Mesothelial cell of epicardium (in vitro differentiated cells): ENCODE measurements around the gene FAM193B. TPM values are rescaled to one million over a fixed set of nuclear protein-coding genes. Genes with fewer than 3 reads are reported as not detected.

Experiments used
- DNase-seq, 2 experiments: peaks; one replicate each; pipeline ENCODE4 v3.0.0; 2021; ENCODE audit warnings: low spot score in 2 of 2; ENCODE audit not compliant: unreplicated experiment in 2 of 2
- H3K27ac Mint-ChIP-seq: 2 replicates; pipeline ENCODE4 v1.8.0; 2021; ENCODE audit warnings: mixed read lengths
- H3K27me3 Mint-ChIP-seq: 2 replicates; pipeline ENCODE4 v1.8.0; 2021; ENCODE audit warnings: low read depth, mixed read lengths
- H3K36me3 Mint-ChIP-seq: 2 replicates; pipeline ENCODE4 v1.8.0; 2021; ENCODE audit warnings: mixed read lengths
- H3K4me1 Mint-ChIP-seq: 2 replicates; pipeline ENCODE4 v1.8.0; 2021; ENCODE audit warnings: mixed read lengths
- H3K4me3 Mint-ChIP-seq: 2 replicates; pipeline ENCODE4 v1.8.0; 2021; ENCODE audit warnings: mild to moderate bottlenecking, moderate library complexity, mixed read lengths
- H3K9me3 Mint-ChIP-seq: 2 replicates; pipeline ENCODE4 v1.8.0; 2021; ENCODE audit warnings: mixed read lengths
- total RNA-seq: library from RNA; stranded (reverse); gene quantifications from 3 replicates; pipeline ENCODE4 v1.2.1, GENCODE V29; 2021
- TF ChIP-seq, protein P1 (sequence below): fragments of 200-600 bp; sonication (generic); IDR thresholded peaks from one replicate; pipeline ENCODE4 v1.5.0; 2021; ENCODE audit warnings: antibody characterized with exemption; ENCODE audit not compliant: unreplicated experiment

FAM193B gene
- total RNA-seq, 1 donor from 2014 or later = 128 TPM

DNA sequence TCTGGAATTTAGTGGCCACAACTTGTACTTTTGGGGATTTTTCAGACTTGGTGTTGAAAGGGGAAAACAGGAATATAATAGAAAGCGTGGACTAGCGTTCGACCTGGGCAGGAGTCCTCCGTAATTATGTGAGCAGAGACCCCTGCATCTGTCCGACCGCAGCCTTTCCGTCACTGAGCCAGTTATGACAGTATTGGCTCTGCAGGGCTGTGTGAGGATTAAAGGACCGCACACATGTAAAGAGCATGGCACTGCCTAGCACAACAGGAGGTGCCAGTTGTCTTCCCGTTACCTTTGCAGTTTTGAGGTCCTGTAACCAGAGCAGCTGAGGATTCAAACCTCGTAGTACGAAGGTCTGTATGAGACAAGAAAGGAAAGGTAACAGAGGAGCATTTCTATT is 46.8 kb upstream of the FAM193B start:
- peaks cover 10% of the 10 kb centered on the region for H3K36me3 Mint-ChIP-seq
- H3K4me3 Mint-ChIP-seq = peak overlapping the region; percentile 88
- no peak for DNase-seq
- peaks cover 18% of the 10 kb centered on the region for H3K4me1 Mint-ChIP-seq
- TF ChIP-seq, protein P1, sequence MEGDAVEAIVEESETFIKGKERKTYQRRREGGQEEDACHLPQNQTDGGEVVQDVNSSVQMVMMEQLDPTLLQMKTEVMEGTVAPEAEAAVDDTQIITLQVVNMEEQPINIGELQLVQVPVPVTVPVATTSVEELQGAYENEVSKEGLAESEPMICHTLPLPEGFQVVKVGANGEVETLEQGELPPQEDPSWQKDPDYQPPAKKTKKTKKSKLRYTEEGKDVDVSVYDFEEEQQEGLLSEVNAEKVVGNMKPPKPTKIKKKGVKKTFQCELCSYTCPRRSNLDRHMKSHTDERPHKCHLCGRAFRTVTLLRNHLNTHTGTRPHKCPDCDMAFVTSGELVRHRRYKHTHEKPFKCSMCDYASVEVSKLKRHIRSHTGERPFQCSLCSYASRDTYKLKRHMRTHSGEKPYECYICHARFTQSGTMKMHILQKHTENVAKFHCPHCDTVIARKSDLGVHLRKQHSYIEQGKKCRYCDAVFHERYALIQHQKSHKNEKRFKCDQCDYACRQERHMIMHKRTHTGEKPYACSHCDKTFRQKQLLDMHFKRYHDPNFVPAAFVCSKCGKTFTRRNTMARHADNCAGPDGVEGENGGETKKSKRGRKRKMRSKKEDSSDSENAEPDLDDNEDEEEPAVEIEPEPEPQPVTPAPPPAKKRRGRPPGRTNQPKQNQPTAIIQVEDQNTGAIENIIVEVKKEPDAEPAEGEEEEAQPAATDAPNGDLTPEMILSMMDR = no peak
- no peaks in the 10 kb centered on the region for H3K9me3 Mint-ChIP-seq
- no peaks in the 10 kb centered on the region for H3K27me3 Mint-ChIP-seq
- H3K27ac Mint-ChIP-seq = peak overlapping the region; percentile 96

DNA sequence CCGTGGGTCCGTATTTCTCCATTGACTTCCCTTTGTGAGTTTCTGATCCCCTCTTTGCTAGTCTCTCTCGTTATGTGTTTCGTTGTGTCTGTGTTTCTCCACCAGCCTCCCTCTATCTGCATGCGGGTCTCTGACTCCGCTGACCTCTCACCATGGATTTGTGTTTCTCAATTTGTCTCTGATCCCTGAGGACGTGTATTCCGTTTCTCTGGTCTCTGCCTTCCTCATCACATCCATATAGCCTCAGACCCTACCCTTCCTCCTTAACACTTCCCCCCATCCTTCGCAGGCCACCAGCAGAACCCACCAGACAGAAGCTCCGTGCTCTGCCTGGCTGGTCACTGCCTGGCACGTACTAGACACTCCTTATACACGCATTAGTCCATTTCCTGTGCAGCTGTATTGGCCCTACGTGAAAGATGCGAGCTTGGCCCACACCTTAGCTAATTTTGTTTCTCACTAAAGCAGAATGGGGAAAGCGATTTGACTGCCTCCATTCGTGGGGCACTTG is 46.2 kb upstream of the FAM193B start:
- no peak for DNase-seq
- peaks cover 15% of the 10 kb centered on the region for H3K36me3 Mint-ChIP-seq

DNA sequence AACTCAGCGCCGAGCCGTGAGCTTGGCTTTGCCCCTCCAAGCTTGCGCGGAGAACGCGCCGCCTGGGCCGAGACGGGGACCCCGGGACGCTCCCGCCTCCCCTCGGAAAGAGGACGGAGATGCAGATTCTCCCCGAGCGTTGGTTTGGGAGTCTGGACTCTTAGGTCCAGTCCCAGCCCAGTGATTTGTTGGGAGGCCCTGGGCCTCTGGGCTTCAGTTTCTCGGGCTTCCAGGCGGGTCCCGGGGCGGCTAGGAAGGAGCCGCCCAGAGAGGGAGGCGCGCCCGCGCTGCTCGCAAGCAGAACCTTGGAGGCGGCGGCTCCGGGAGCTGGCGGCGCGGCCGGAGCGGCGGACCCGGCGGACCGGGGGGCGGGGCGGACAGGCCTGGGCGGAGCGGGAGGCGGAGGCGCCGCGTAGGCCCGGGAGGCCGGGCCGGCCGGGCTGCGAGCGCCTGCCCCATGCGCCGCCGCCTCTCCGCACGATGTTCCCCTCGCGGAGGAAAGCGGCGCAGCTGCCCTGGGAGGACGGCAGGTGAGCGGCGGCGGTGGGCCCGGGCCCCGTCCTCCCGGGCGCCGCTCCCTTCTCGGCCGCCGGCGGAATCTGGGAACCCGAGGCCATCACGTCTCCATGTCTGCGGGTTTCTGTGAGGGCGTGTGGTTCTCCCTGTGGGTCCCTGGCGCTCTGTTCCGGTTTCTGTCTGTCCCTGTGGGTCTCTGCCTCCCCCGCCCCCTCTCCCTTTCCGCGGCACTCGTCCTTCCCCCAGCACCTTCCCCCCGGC is 45.6 kb upstream of the FAM193B start, which contains the start of gene B4GALT7:
Gene B4GALT7 (plus strand): TSS at position 402 of the 777 bp plus-strand sequence. CDS start 79 bp downstream, at position 481.
- Mint-ChIP-seq H3K9me3 (no peaks in the 10 kb centered on the region), H3K36me3 (peaks cover 15% of the 10 kb centered on the region), H3K4me3 (peak within 1 kb of the TSS; percentile 88), H3K27me3 (no peaks in the 10 kb centered on the region), H3K27ac (peak within 1 kb of the TSS; percentile 96), H3K4me1 (peaks cover 18% of the 10 kb centered on the region)
- TF ChIP-seq, protein P1 = no peak
- peak; percentile 84 to 92 for DNase-seq

More for the DNA sequence above, 46.2 kb upstream of the FAM193B start:
- Mint-ChIP-seq H3K9me3 (no peaks in the 10 kb centered on the region), H3K4me3 (peak overlapping the region; percentile 88), H3K27me3 (no peaks in the 10 kb centered on the region), H3K27ac (peak overlapping the region; percentile 96), H3K4me1 (peaks cover 18% of the 10 kb centered on the region)
- TF ChIP-seq, protein P1 = no peak

DNA sequence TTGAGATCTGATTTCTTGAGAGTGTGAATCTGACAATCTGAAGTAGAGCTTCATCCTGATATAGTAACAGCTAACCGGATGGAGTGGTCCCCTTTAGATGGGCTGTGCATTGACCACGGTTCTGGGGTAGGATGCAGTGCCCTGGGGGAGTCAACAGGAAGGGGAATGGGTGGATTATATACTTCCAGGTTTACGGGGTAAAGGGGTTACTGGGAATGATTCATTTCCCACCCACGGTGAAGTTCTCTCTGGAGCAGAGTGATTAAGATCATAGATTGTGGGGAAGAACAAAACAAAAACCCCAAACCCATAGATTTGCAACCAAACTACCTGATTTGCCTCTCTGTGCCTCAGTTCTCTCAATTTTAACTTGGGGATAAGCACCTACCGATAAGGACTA is 44.1 kb upstream of the FAM193B start:
- Mint-ChIP-seq H3K27me3 (no peaks in the 10 kb centered on the region), H3K36me3 (peaks cover 21% of the 10 kb centered on the region), H3K4me3 (peak overlapping the region; percentile 70), H3K9me3 (no peaks in the 10 kb centered on the region), H3K27ac (no peak overlapping the region), H3K4me1 (peaks cover 20% of the 10 kb centered on the region)
- no peak for DNase-seq
- TF ChIP-seq, protein P1 = no peak

DNA sequence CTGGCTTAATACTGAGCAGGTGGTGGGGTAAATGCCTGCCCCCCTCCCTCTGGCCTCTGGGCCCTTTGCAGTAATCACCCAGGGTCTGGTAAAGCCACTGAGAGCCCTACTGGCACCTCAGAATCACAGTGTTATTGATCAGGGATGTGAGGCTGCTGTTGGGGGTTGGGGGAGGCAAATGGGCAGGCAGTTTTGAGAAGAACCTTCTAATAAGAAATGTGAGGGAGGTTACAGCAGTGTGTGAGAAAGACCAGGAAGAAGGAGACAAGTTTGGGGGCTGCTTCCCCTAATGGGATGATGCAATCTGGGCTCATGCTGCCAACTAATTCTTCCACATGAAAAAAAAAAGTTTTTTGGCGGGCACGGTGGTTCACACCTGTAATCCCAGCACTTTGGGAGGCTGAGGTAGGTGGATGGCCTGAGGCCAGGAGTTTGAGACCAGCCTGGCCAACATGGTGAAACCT is 42.4 kb upstream of the FAM193B start:
- TF ChIP-seq, protein P1 = no peak
- Mint-ChIP-seq H3K4me1 (peaks cover 32% of the 10 kb centered on the region), H3K36me3 (peaks cover 21% of the 10 kb centered on the region), H3K9me3 (no peaks in the 10 kb centered on the region), H3K27me3 (no peaks in the 10 kb centered on the region), H3K4me3 (no peak overlapping the region), H3K27ac (no peak overlapping the region)
- DNase-seq = no peak
